Jurkat, Clone E6-1 (cell line): ENCODE data around the gene PLXNA2.

Source experiments
- DNase-seq: peaks from one replicate; pipeline ENCODE4 v3.0.0-alpha.2; 2011; ENCODE audit warnings: low read depth, low spot score
- H3K4me3 ChIP-seq: 2 replicates; pipeline ENCODE4 v1.5.1; 2011; ENCODE audit warnings: mild to moderate bottlenecking, low read length, control low read depth, moderate library complexity

PLXNA2 gene

GRCh38 chr1:208033236-208033635 lies 210.9 kb downstream of the PLXNA2 start:
- H3K4me3 ChIP-seq: no peak overlapping the region
- DNase-seq: no peak

GRCh38 chr1:208031932-208032320 lies 212.3 kb downstream of the PLXNA2 start:
- no peak for DNase-seq
- no peak overlapping the region for H3K4me3 ChIP-seq

GRCh38 chr1:208031316-208031931 lies 212.8 kb downstream of the PLXNA2 start:
- DNase-seq: no peak
- no peak overlapping the region for H3K4me3 ChIP-seq

- H3K4me3 ChIP-seq: no peak overlapping the region
- DNase-seq: no peak
Observed at GRCh38 chr1:208030288-208031091, 213.7 kb downstream of the PLXNA2 start.

GRCh38 chr1:208029381-208030287 lies 214.6 kb downstream of the PLXNA2 start:
- DNase-seq: no peak
- no peak overlapping the region for H3K4me3 ChIP-seq

- no peak overlapping the region for H3K4me3 ChIP-seq
- no peak for DNase-seq
Observed at GRCh38 chr1:208028526-208028925, 215.7 kb downstream of the PLXNA2 start.

GRCh38 chr1:208027861-208028260 lies 216.3 kb downstream of the PLXNA2 start:
- H3K4me3 ChIP-seq: no peak overlapping the region
- no peak for DNase-seq

- H3K4me3 ChIP-seq: no peak overlapping the region
- DNase-seq: no peak
Observed at GRCh38 chr1:208026880-208027438, 217.2 kb downstream of the PLXNA2 start.

GRCh38 chr1:208025031-208025430 lies 219.2 kb downstream of the PLXNA2 start:
- no peak for DNase-seq
- H3K4me3 ChIP-seq: no peak overlapping the region

GRCh38 chr1:208024406-208024805 lies 219.8 kb downstream of the PLXNA2 start:
- DNase-seq: no peak
- no peak overlapping the region for H3K4me3 ChIP-seq

GRCh38 chr1:208019257-208019656 lies 224.9 kb downstream of the PLXNA2 start:
- DNase-seq: no peak

GRCh38 chr1:208015255-208015654 lies 228.9 kb downstream of the PLXNA2 start:
- no peak overlapping the region for H3K4me3 ChIP-seq
- DNase-seq: no peak

More at GRCh38 chr1:208019257-208019656, 224.9 kb downstream of the PLXNA2 start:
- no peak overlapping the region for H3K4me3 ChIP-seq

GRCh38 chr1:208013210-208013609 lies 231.0 kb downstream of the PLXNA2 start:
- H3K4me3 ChIP-seq: no peak overlapping the region
- DNase-seq: no peak

GRCh38 chr1:208012721-208013120 lies 231.5 kb downstream of the PLXNA2 start:
- DNase-seq: no peak
- H3K4me3 ChIP-seq: no peak overlapping the region

GRCh38 chr1:208010487-208011071 lies 233.6 kb downstream of the PLXNA2 start:
- no peak overlapping the region for H3K4me3 ChIP-seq
- no peak for DNase-seq

- H3K4me3 ChIP-seq: no peak overlapping the region
Observed at GRCh38 chr1:208009706-208010444, 234.3 kb downstream of the PLXNA2 start.

GRCh38 chr1:208009303-208009702 lies 234.9 kb downstream of the PLXNA2 start:
- DNase-seq: no peak
- no peak overlapping the region for H3K4me3 ChIP-seq

More at GRCh38 chr1:208009706-208010444, 234.3 kb downstream of the PLXNA2 start:
- no peak for DNase-seq

GRCh38 chr1:208008534-208008933 lies 235.7 kb downstream of the PLXNA2 start:
- no peak overlapping the region for H3K4me3 ChIP-seq
- no peak for DNase-seq
